ENCODE results near the gene ARHGEF7. TPM values are rescaled to one million over a fixed set of nuclear protein-coding genes. Genes with fewer than 3 reads are reported as not detected.
A peak's percentile ranks its signal among the peaks of the same experiment; 100 is the strongest.

Gene ARHGEF7
- total and polyA plus RNA-seq, 2 experiments from 2014 or later: 30.1 to 46.8 TPM

- no peak for DNase-seq (ENCODE audit: low spot score)
- Histone ChIP-seq H3K27me3 (no peaks in the 10 kb centered on the region), H3K27ac (peak overlapping the region; percentile 42), H3K36me3 (replicated peaks; ENCODE audit: insufficient read depth, low read depth) (no peaks in the 10 kb centered on the region), H3K9me3 (ENCODE audit: low read depth) (no peaks in the 10 kb centered on the region), H3K4me2 (no peak overlapping the region), H3K4me1 (ENCODE audit: insufficient read depth) (no peaks in the 10 kb centered on the region), H2AFZ (no peak overlapping the region), H4K20me1 (ENCODE audit: insufficient read depth, poor library complexity, severe bottlenecking) (no peaks in the 10 kb centered on the region), H3K79me2 (no peaks in the 10 kb centered on the region), H3K4me3 (no peak overlapping the region), H3K9me2 (replicated peaks; ENCODE audit: insufficient read depth) (no peaks in the 10 kb centered on the region)
- TF ChIP-seq EZH2phosphoT487 (IDR thresholded peaks at IDR 0.05; ENCODE audit: low read depth, severe bottlenecking, unreplicated experiment) (no peak), CTCF (IDR thresholded peaks at IDR 0.05; ENCODE audit: poor library complexity) (no peak), EZH2 (IDR thresholded peaks at IDR 0.05; ENCODE audit: borderline replicate concordance) (no peak)
- 89% methylated on average over 12 of the region's 12 CpGs for WGBS (ENCODE audit: low lambda C conversion rate, missing lambda C conversion rate)
Observed at GRCh38 chr13:111280681-111281585, 165.8 kb downstream of the ARHGEF7 start.

DNA sequence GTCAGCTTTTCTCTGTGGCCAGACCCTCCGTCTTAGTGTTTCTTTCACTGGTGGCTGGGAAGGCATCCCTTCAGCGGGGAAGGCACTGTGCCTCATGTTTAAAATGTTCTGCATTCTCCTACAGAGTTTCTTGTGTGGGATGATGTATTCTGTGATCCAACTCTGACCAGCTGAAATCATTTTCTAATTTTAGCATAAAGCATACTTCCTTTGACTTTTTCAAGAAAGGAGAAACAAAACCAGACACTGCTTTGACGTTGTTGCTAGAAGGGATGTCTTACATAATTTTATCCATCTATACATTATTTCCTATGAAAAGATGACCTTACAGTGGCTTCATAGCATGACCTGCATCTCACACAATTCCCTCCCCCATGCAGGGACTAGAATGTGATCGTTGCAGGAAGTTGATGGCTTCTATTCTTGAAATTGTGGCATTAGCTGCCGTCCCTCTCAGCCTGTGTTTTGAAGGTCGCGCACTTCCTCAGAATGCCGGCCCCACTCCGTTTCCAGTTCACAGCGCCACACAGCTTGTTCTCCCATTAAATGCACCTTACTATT is 166.7 kb downstream of the ARHGEF7 start:
- Histone ChIP-seq H3K4me2 (no peak overlapping the region), H3K4me1 (ENCODE audit: insufficient read depth) (no peaks in the 10 kb centered on the region), H3K27me3 (no peaks in the 10 kb centered on the region), H3K9me2 (replicated peaks; ENCODE audit: insufficient read depth) (no peaks in the 10 kb centered on the region), H3K9me3 (ENCODE audit: low read depth) (no peaks in the 10 kb centered on the region), H3K27ac (peak overlapping the region; percentile 42), H4K20me1 (ENCODE audit: insufficient read depth, poor library complexity, severe bottlenecking) (no peaks in the 10 kb centered on the region), H3K36me3 (replicated peaks; ENCODE audit: insufficient read depth, low read depth) (no peaks in the 10 kb centered on the region), H3K4me3 (no peak overlapping the region), H2AFZ (no peak overlapping the region), H3K79me2 (no peaks in the 10 kb centered on the region)
- 88% methylated on average over 10 of the region's 10 CpGs for WGBS (ENCODE audit: low lambda C conversion rate, missing lambda C conversion rate)
- DNase-seq (ENCODE audit: low spot score): no peak
- no peak for TF ChIP-seq EZH2phosphoT487 (IDR thresholded peaks at IDR 0.05; ENCODE audit: low read depth, severe bottlenecking, unreplicated experiment)
- no peak for TF ChIP-seq EZH2 (IDR thresholded peaks at IDR 0.05; ENCODE audit: borderline replicate concordance)
- no peak for TF ChIP-seq CTCF (IDR thresholded peaks at IDR 0.05; ENCODE audit: poor library complexity)

- Histone ChIP-seq H3K27ac (peak overlapping the region; percentile 42), H3K79me2 (no peaks in the 10 kb centered on the region), H3K4me1 (ENCODE audit: insufficient read depth) (no peaks in the 10 kb centered on the region), H4K20me1 (ENCODE audit: insufficient read depth, poor library complexity, severe bottlenecking) (no peaks in the 10 kb centered on the region), H3K9me2 (replicated peaks; ENCODE audit: insufficient read depth) (no peaks in the 10 kb centered on the region), H3K4me3 (no peak overlapping the region), H3K27me3 (no peaks in the 10 kb centered on the region), H3K36me3 (replicated peaks; ENCODE audit: insufficient read depth, low read depth) (no peaks in the 10 kb centered on the region), H3K9me3 (ENCODE audit: low read depth) (no peaks in the 10 kb centered on the region), H2AFZ (no peak overlapping the region), H3K4me2 (no peak overlapping the region)
- 90% methylated on average over 5 of the region's 5 CpGs for WGBS (ENCODE audit: low lambda C conversion rate, missing lambda C conversion rate)
- DNase-seq (ENCODE audit: low spot score): no peak
- no peak for TF ChIP-seq CTCF (IDR thresholded peaks at IDR 0.05; ENCODE audit: poor library complexity)
- no peak for TF ChIP-seq EZH2phosphoT487 (IDR thresholded peaks at IDR 0.05; ENCODE audit: low read depth, severe bottlenecking, unreplicated experiment)
- no peak for TF ChIP-seq EZH2 (IDR thresholded peaks at IDR 0.05; ENCODE audit: borderline replicate concordance)
Observed at GRCh38 chr13:111282425-111282824, 167.3 kb downstream of the ARHGEF7 start.
